Stimulated activated CD4-positive, alpha-beta T cell treated with anti-CD3 and anti-CD28 coated beads, Interleukin-1b, Interleukin-23, amount 100 ng/mL, for 48 hours (primary cell): ENCODE measurements around the gene LRRC27.

Experiments used
- DNase-seq: peaks from one replicate; pipeline ENCODE4 v3.0.0-alpha.2; 2020

LRRC27 gene

GRCh38 chr10:132360766-132361447 lies 28.9 kb downstream of the LRRC27 start:
- peak; percentile 36 for DNase-seq

- no peak for DNase-seq
Measured at GRCh38 chr10:132361581-132362101, 29.6 kb downstream of the LRRC27 start.

GRCh38 chr10:132362151-132362611 lies 30.2 kb downstream of the LRRC27 start:
- DNase-seq, result no peak

GRCh38 chr10:132363376-132363775 lies 31.4 kb downstream of the LRRC27 start:
- DNase-seq, result no peak

GRCh38 chr10:132363921-132364593 lies 32.1 kb downstream of the LRRC27 start:
- no peak for DNase-seq

GRCh38 chr10:132364594-132364970 lies 32.6 kb downstream of the LRRC27 start:
- peak; percentile 76 for DNase-seq

- no peak for DNase-seq
Measured at GRCh38 chr10:132365102-132365501, 33.1 kb downstream of the LRRC27 start.

- no peak for DNase-seq
Measured at GRCh38 chr10:132366006-132366405, 34.0 kb downstream of the LRRC27 start.

GRCh38 chr10:132366499-132366898 lies 34.5 kb downstream of the LRRC27 start:
- no peak for DNase-seq

- DNase-seq, result no peak
Measured at GRCh38 chr10:132368391-132368790, 36.4 kb downstream of the LRRC27 start.

GRCh38 chr10:132368881-132369635 lies 37.1 kb downstream of the LRRC27 start:
- DNase-seq, result no peak

GRCh38 chr10:132369636-132370185 lies 37.7 kb downstream of the LRRC27 start:
- no peak for DNase-seq

GRCh38 chr10:132370426-132371340 lies 38.7 kb downstream of the LRRC27 start:
- DNase-seq, result no peak

GRCh38 chr10:132371641-132372081 lies 39.7 kb downstream of the LRRC27 start:
- DNase-seq, result no peak

- no peak for DNase-seq
Measured at GRCh38 chr10:132372516-132373095, 40.6 kb downstream of the LRRC27 start.

GRCh38 chr10:132373241-132373955 lies 41.4 kb downstream of the LRRC27 start:
- no peak for DNase-seq

GRCh38 chr10:132374176-132374575 lies 42.2 kb downstream of the LRRC27 start:
- no peak for DNase-seq

GRCh38 chr10:132374612-132375011 lies 42.6 kb downstream of the LRRC27 start:
- no peak for DNase-seq

- DNase-seq, result no peak
Measured at GRCh38 chr10:132375116-132375794, 43.3 kb downstream of the LRRC27 start.

GRCh38 chr10:132375795-132376297 lies 43.9 kb downstream of the LRRC27 start:
- no peak for DNase-seq
